H1 (cell line): ENCODE measurements around the gene NBAS. TPM values are rescaled to one million over a fixed set of nuclear protein-coding genes. Genes with fewer than 3 reads are reported as not detected.

Experiments
- CTCF ChIA-PET: fragments of 300-600 bp; sonication (Branson Sonifier 250); formaldehyde crosslinking; loops from one replicate; lab custom pipeline; 2021; ENCODE audit not compliant: partially characterized antibody; lab: Charles Lee
- POLR2A ChIA-PET: fragments of 300-600 bp; sonication (Branson Sonifier 250); formaldehyde crosslinking; loops from one replicate; lab custom pipeline; 2021; ENCODE audit warnings: inconsistent platforms; ENCODE audit not compliant: partially characterized antibody; lab: Charles Lee
- DNase-seq, 2 experiments: peaks; one replicate each; pipeline versions ENCODE4 v3.0.0 to v3.0.0-alpha.2; 2010 to 2022; ENCODE audit warnings: low spot score in 2 of 2, low read depth in 1 of 2, mixed read lengths in 1 of 2
- FAIRE-seq: peaks from 2 replicates; lab custom pipeline; 2011; peaks lifted over from hg19 to GRCh38; lab: Jason Lieb, UNC
- H2AFZ ChIP-seq: 2 replicates; pipeline ENCODE4 v1.8.1; 2012; ENCODE audit warnings: low read length, inconsistent platforms
- H2AK5ac ChIP-seq: 2 replicates; pipeline ENCODE4 v1.6.1; 2013; ENCODE audit warnings: low read depth, low read length
- H2BK120ac ChIP-seq: replicated peaks from 2 replicates; pipeline ENCODE3; 2013; ENCODE audit warnings: low read depth, low read length, inconsistent platforms
- H2BK12ac ChIP-seq: 2 replicates; pipeline ENCODE4 v1.6.1; 2013; ENCODE audit warnings: low read depth, low read length
- H2BK15ac ChIP-seq: 2 replicates; pipeline ENCODE4 v1.6.1; 2013; ENCODE audit warnings: low read length
- H2BK20ac ChIP-seq: 2 replicates; pipeline ENCODE4 v1.6.1; 2013; ENCODE audit warnings: low read length
- H2BK5ac ChIP-seq: 2 replicates; pipeline ENCODE4 v1.6.1; 2013; ENCODE audit warnings: low read depth, low read length
- H3K14ac ChIP-seq: 2 replicates; pipeline ENCODE4 v1.6.1; 2013; ENCODE audit warnings: inconsistent platforms; ENCODE audit not compliant: insufficient read length
- H3K18ac ChIP-seq: 2 replicates; pipeline ENCODE4 v1.6.1; 2013; ENCODE audit warnings: low read length; ENCODE audit errors: extremely low read depth
- H3K23ac ChIP-seq: 2 replicates; pipeline ENCODE4 v1.6.1; 2013; ENCODE audit warnings: inconsistent platforms; ENCODE audit not compliant: insufficient read length
- H3K23me2 ChIP-seq: 2 replicates; pipeline ENCODE4 v1.6.1; 2013; ENCODE audit warnings: low read depth, low read length
- H3K27ac ChIP-seq: 2 replicates; pipeline ENCODE4 v1.6.1; 2011; ENCODE audit warnings: low read depth, low read length, inconsistent platforms
- H3K27me3 ChIP-seq, 4 experiments: replicated peaks in 1 of 4; 1 replicate in 1 of 4; 2 replicates in 3 of 4; pipeline versions ENCODE4 v1.6.1 to v1.8.1; 2011 to 2013; ENCODE audit warnings: low read length in 3 of 4, mild to moderate bottlenecking in 3 of 4, inconsistent platforms in 2 of 4, mixed read lengths in 2 of 4, moderate library complexity in 1 of 4; ENCODE audit not compliant: control insufficient read depth in 3 of 4, insufficient read depth in 3 of 4; ENCODE audit errors: extremely low read depth in 1 of 4
- H3K36me3 ChIP-seq, 4 experiments: 2 replicates each; pipeline versions ENCODE4 v1.6.1 to v1.8.1; 2011 to 2013; ENCODE audit warnings: mild to moderate bottlenecking in 4 of 4, low read length in 3 of 4, moderate library complexity in 2 of 4, control low read depth in 1 of 4, inconsistent platforms in 1 of 4; ENCODE audit not compliant: insufficient read depth in 4 of 4, control insufficient read depth in 2 of 4
- H3K4ac ChIP-seq: replicated peaks from 2 replicates; pipeline ENCODE3; 2013; ENCODE audit warnings: low read length, low read depth, mixed read lengths, inconsistent platforms; ENCODE audit not compliant: insufficient read length
- H3K4me1 ChIP-seq, 4 experiments: replicated peaks in 1 of 4; 1 replicate in 1 of 4; 2 replicates in 3 of 4; pipeline versions ENCODE4 v1.6.1 to v1.8.1; 2011 to 2013; ENCODE audit warnings: low read length in 3 of 4, inconsistent platforms in 2 of 4, mixed read lengths in 1 of 4; ENCODE audit not compliant: insufficient read depth in 4 of 4, control insufficient read depth in 3 of 4
- H3K4me2 ChIP-seq, 2 experiments: 2 replicates each; pipeline versions ENCODE4 v1.6.1 to v1.8.1; 2011 to 2013; ENCODE audit warnings: low read depth in 2 of 2, low read length in 2 of 2, control low read depth in 1 of 2, inconsistent platforms in 1 of 2, mild to moderate bottlenecking in 1 of 2; ENCODE audit not compliant: insufficient read depth in 1 of 2
- H3K4me3 ChIP-seq, 4 experiments: fragments of 200-600, 300-600 bp in 1 of 4; sonication (generic), shearing (Covaris generic), sonication (Bioruptor Twin) in 1 of 4; 2 replicates each; pipeline versions ENCODE4 v1.5.1 to v1.8.1; 2011 to 2016; ENCODE audit warnings: low read length in 4 of 4, low read depth in 3 of 4, control low read depth in 2 of 4, inconsistent platforms in 2 of 4, mild to moderate bottlenecking in 2 of 4, mixed read lengths in 1 of 4, moderate library complexity in 1 of 4; ENCODE audit not compliant: insufficient read depth in 2 of 4; ENCODE audit errors: extremely low read depth in 1 of 4
- H3K56ac ChIP-seq: replicated peaks from 2 replicates; pipeline ENCODE3; 2013; ENCODE audit warnings: low read depth, mild to moderate bottlenecking, mixed read lengths, low read length, inconsistent platforms; ENCODE audit not compliant: insufficient read length
- H3K79me1 ChIP-seq: 2 replicates; pipeline ENCODE4 v1.6.1; 2013; ENCODE audit warnings: low read depth, low read length, control low read depth
- H3K79me2 ChIP-seq, 2 experiments: 2 replicates each; pipeline versions ENCODE4 v1.6.1 to v1.8.1; 2012 to 2013; ENCODE audit warnings: low read length in 2 of 2, mild to moderate bottlenecking in 2 of 2, inconsistent platforms in 1 of 2; ENCODE audit not compliant: insufficient read depth in 2 of 2, control insufficient read depth in 1 of 2
- H3K9ac ChIP-seq, 4 experiments: replicated peaks in 1 of 4; 1 replicate in 1 of 4; 2 replicates in 3 of 4; pipeline versions ENCODE4 v1.6.1 to v1.8.1; 2011 to 2013; ENCODE audit warnings: low read depth in 3 of 4, low read length in 3 of 4, control low read depth in 2 of 4, mild to moderate bottlenecking in 2 of 4, moderate library complexity in 2 of 4, inconsistent platforms in 1 of 4; ENCODE audit errors: extremely low read depth in 1 of 4
- H3K9me3 ChIP-seq, 2 experiments: 2 replicates each; pipeline versions ENCODE4 v1.6.1 to v1.8.1; 2012 to 2013; ENCODE audit warnings: mild to moderate bottlenecking in 2 of 2, moderate library complexity in 2 of 2, control low read depth in 1 of 2, inconsistent platforms in 1 of 2, low read depth in 1 of 2, low read length in 1 of 2, mixed read lengths in 1 of 2; ENCODE audit not compliant: insufficient read depth in 2 of 2
- H4K20me1 ChIP-seq, 2 experiments: replicated peaks in 1 of 2; 2 replicates each; pipeline versions ENCODE3 to v1.8.1; 2011 to 2013; ENCODE audit warnings: inconsistent platforms in 2 of 2, low read length in 2 of 2, mild to moderate bottlenecking in 1 of 2; ENCODE audit not compliant: insufficient read depth in 2 of 2, control insufficient read depth in 1 of 2
- H4K5ac ChIP-seq: 2 replicates; pipeline ENCODE4 v1.6.1; 2013; ENCODE audit warnings: low read length, low read depth, mixed read lengths, inconsistent platforms; ENCODE audit not compliant: insufficient read length
- H4K8ac ChIP-seq: 2 replicates; pipeline ENCODE4 v1.8.0; 2013; ENCODE audit warnings: mild to moderate bottlenecking, moderate library complexity, low read length, inconsistent platforms; ENCODE audit not compliant: insufficient read depth; ENCODE audit errors: extremely low read depth
- H4K91ac ChIP-seq: replicated peaks from 2 replicates; pipeline ENCODE3; 2013; ENCODE audit warnings: low read length, mixed read lengths, inconsistent platforms; ENCODE audit not compliant: insufficient read length
- ATF2 ChIP-seq: IDR thresholded peaks from 2 replicates; pipeline ENCODE4 v1.6.1; 2012; ENCODE audit warnings: low read length, inconsistent platforms
- BRCA1 ChIP-seq: IDR thresholded peaks from 2 replicates; pipeline ENCODE4 v1.6.1; 2012; ENCODE audit warnings: low read depth, low read length, improper control_type of control experiment
- CBX8 ChIP-seq: fragments of 300-800, 300-1000 bp; sonication (generic); IDR thresholded peaks from 2 replicates; pipeline ENCODE4 v1.7.1; 2016; ENCODE audit warnings: low read depth, low read length, borderline replicate concordance
- CEBPB ChIP-seq: IDR thresholded peaks from 2 replicates; pipeline ENCODE4 v1.6.1; 2012; ENCODE audit warnings: low read depth, low read length
- KDM4A ChIP-seq: IDR thresholded peaks from one replicate; pipeline ENCODE4 v1.7.1; 2012; ENCODE audit warnings: low read depth, mild to moderate bottlenecking, moderate library complexity, low read length, inconsistent platforms; ENCODE audit not compliant: severe bottlenecking
- POLR2A ChIP-seq, 2 experiments: IDR thresholded peaks; 1 replicate in 1 of 2; 2 replicates in 1 of 2; pipeline ENCODE4 v1.6.1; 2011; ENCODE audit warnings: low read depth in 2 of 2, low read length in 2 of 2, mild to moderate bottlenecking in 2 of 2; ENCODE audit errors: control extremely low read depth in 1 of 2
- RXRA ChIP-seq: IDR thresholded peaks from 2 replicates; pipeline ENCODE4 v1.6.1; 2011; ENCODE audit warnings: low read depth, mild to moderate bottlenecking, low read length, moderate library complexity; ENCODE audit not compliant: insufficient read depth
- SAP30 ChIP-seq: fragments of 300-600 bp; sonication (generic); IDR thresholded peaks from 2 replicates; pipeline ENCODE4 v1.7.1; 2012; ENCODE audit warnings: low read length, moderate library complexity, mild to moderate bottlenecking, inconsistent platforms; ENCODE audit not compliant: insufficient read depth, insufficient replicate concordance
- SIX5 ChIP-seq: IDR thresholded peaks from 2 replicates; pipeline ENCODE4 v1.6.1; 2011; ENCODE audit warnings: mild to moderate bottlenecking, low read depth, low read length
- TEAD4 ChIP-seq: IDR thresholded peaks from 2 replicates; pipeline ENCODE4 v1.6.1; 2012; ENCODE audit warnings: low read depth, low read length, inconsistent platforms, mixed read lengths
- USF2 ChIP-seq: IDR thresholded peaks from 2 replicates; pipeline ENCODE4 v1.6.1; 2011; ENCODE audit warnings: low read length, improper control_type of control experiment
- WGBS, 2 experiments: shearing (Covaris generic) in 1 of 2; methylation state at CpG; one replicate each; pipeline versions ENCODE4 v1.1.6 to v1.1.7; 2013 to 2015; ENCODE audit warnings: low lambda C conversion rate in 2 of 2, mixed read lengths in 2 of 2, inconsistent platforms in 1 of 2, low coverage in 1 of 2, missing lambda C conversion rate in 1 of 2; ENCODE audit not compliant: insufficient replicate concordance in 2 of 2, insufficient coverage in 1 of 2, insufficient read length in 1 of 2; ENCODE audit errors: extremely low coverage in 1 of 2, missing lambda C conversion rate in 1 of 2; 5-methylcytosine and 5-hydroxymethylcytosine counted together
- polyA plus RNA-seq, 7 experiments: library from polyadenylated mRNA; depleted of rRNA in 3 of 7; stranded (reverse) in 5 of 7; unstranded in 2 of 7; fragments of >200 nt in 5 of 7; fragments of 200-250 nt in 2 of 7; gene quantifications; 1 replicate in 5 of 7; 2 replicates in 1 of 7; 4 replicates in 1 of 7; pipeline versions ENCODE4 v1.2.1 to v1.2.3, GENCODE V29; 2011 to 2013; ENCODE audit warnings: missing spikeins in 2 of 7, mixed read lengths in 2 of 7
- total RNA-seq: library from RNA; stranded (reverse); fragmentation: NEBNext Ultra II Directional; extraction: Animal tissue kit (Norgen Biotek cat#: 25700); gene quantifications from 2 replicates; pipeline ENCODE4 v1.2.1, GENCODE V29; 2021

The NBAS gene
- total and polyA plus RNA-seq, 2 of the 8 experiments (the other 6 are each of a cell fraction or from before 2014, with no cell fraction given): 19.6 to 34.8 TPM

- POLR2A ChIA-PET: no interaction called here
- no peak overlapping the region for H3K4me3 ChIP-seq
- H2AFZ ChIP-seq: no peak overlapping the region
- FAIRE-seq: no peak
- 0 out of 4 replicates have a peak, but pooled peaks cover 4 to 8% of the 10 kb centered on the region in 2 experiments for H3K9me3 ChIP-seq
- H2BK15ac ChIP-seq: no peak overlapping the region
- no peak overlapping the region; the same call in 1 of the 2 replicates for H2BK12ac ChIP-seq
- no peaks in the 10 kb centered on the region for H3K27me3 ChIP-seq
- WGBS, 2 experiments: 76% methylated on average over 3 of the region's 3 CpGs; no CpG with 5 or more reads in 1 of the 2 experiments
- no peak overlapping the region for H3K14ac ChIP-seq
- no peak for DNase-seq
- no peaks in the 10 kb centered on the region for H3K23me2 ChIP-seq
- H3K36me3 ChIP-seq: no peaks in the 10 kb centered on the region
- H3K79me1 ChIP-seq: no peaks in the 10 kb centered on the region
- H3K56ac ChIP-seq: no peak overlapping the region
- H3K4me2 ChIP-seq: peak overlapping the region in 1 of 2 experiments; percentile 65; a peak in 2 of 4 replicates
- H3K23ac ChIP-seq: no peak overlapping the region
- H3K4ac ChIP-seq: no peak overlapping the region
- H3K4me1 ChIP-seq: peaks cover 5 to 13% (median 8%) of the 10 kb centered on the region in 4 experiments; a peak in 6 of 7 replicates
- no peaks in the 10 kb centered on the region for H3K79me2 ChIP-seq
- no peak overlapping the region for H2AK5ac ChIP-seq
- no peak overlapping the region for H4K8ac ChIP-seq
- no peak overlapping the region for H3K27ac ChIP-seq
- H2BK5ac ChIP-seq: peak overlapping the region; percentile 55; the same call in 1 of the 2 replicates
- peak overlapping the region; percentile 63 for H4K91ac ChIP-seq
- CTCF ChIA-PET: interaction anchor here (1.0 to 2.0 kb wide), 4 partner anchors 9 to 317 kb away, joined by 3 to 5 read pairs (median 4); no protein-coding TSS in a partner anchor
- H4K5ac ChIP-seq: no peak overlapping the region
- no peak overlapping the region for H3K9ac ChIP-seq
- H2BK20ac ChIP-seq: peak overlapping the region; percentile 51
- peak overlapping the region; percentile 20; the same call in 1 of the 2 replicates for H3K18ac ChIP-seq
- H4K20me1 ChIP-seq: peaks cover 0 to 2% of the 10 kb centered on the region in 2 experiments
- H2BK120ac ChIP-seq: no peak overlapping the region
- TF ChIP-seq SIX5 (no peak), POLR2A (IDR thresholded peaks at IDR 0.05; ENCODE audit: control extremely low read depth in 1 of 2, low read depth in 2 of 2, low read length in 2 of 2) (no peak), TEAD4 (no peak), BRCA1 (no peak), USF2 (no peak), KDM4A (no peak), RXRA (no peak), ATF2 (no peak), CBX8 (no peak), SAP30 (no peak), CEBPB (no peak)
Observed at GRCh38 chr2:15260196-15260595, 300.9 kb downstream of the NBAS start.
